Measurements from ENCODE around the gene RASA4B. TPM values are rescaled to one million over a fixed set of nuclear protein-coding genes. Genes with fewer than 3 reads are reported as not detected.
A peak's percentile ranks its signal among the peaks of the same experiment; 100 is the strongest.

RASA4B gene
- total and polyA plus RNA-seq, 9 of the 15 experiments (the other 6 are each of a cell fraction or from before 2014, with no cell fraction given), result 0.01 to 2.9 (median 1.5) TPM; not detected in 1

DNA sequence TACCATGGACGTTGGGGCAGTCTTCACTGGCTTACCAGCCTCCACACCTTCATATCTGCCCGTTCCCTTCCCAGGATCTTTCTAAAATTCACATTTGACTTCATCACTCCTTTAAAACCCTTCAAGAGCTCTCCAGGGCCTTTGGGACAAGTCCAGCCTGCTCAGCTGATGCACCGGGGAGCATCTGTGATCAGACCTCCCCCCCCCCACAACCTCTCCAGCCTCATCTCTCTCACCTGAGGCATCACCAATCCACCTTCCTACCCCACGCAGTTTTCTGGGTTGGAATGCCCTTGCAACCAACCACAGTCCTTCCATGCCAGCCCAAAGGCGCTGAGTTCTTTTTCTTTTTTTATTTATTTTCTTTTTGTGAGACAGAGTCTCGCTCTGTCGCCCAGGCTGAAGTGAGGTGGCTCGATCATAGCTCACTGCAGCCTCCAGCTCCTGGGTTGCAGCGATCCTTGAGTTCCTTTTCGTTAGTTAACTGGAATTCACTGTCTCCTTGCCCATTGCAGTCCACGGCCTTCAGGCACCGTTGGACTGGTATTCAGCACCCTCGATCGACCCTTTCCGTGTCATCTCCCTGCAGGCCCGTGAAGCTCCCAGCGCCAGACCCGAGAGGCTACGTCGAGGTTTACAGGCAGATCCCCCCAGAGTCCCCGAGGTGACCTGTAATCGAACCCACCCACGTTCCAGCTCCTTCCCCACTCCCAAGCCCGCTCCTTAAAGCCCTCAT lies 53.6 kb downstream of the RASA4B start (continued):
- TF ChIP-seq MYC (IDR thresholded peaks at IDR 0.05; ENCODE audit: low read depth, low read length) (no peak), MYC (CRISPR knock-in tag; IDR thresholded peaks at IDR 0.05; ENCODE audit: borderline replicate concordance, low read depth) (peak; percentile 71; the same call in 1 of the 2 replicates), SMAD4 (CRISPR knock-in tag; conservative IDR thresholded peaks at IDR 0.05) (no peak), ZSCAN29 (IDR thresholded peaks at IDR 0.05) (0 out of 2 replicates have a peak, but pooled peaks have one; percentile 30), GATAD2B (IDR thresholded peaks at IDR 0.05; ENCODE audit: borderline replicate concordance) (no peak), U2AF2 (optimal IDR thresholded peaks at IDR 0.05; ENCODE audit: low read depth, low read length) (no peak), ARID2 (IDR thresholded peaks at IDR 0.05) (0 out of 2 replicates have a peak, but pooled peaks have one; percentile 30), NCOA6 (IDR thresholded peaks at IDR 0.05) (peak; percentile 69; the same call in 1 of the 2 replicates), NUFIP1 (IDR thresholded peaks at IDR 0.05; ENCODE audit: partially characterized antibody) (no peak)
- TF ChIP-seq, protein P1, sequence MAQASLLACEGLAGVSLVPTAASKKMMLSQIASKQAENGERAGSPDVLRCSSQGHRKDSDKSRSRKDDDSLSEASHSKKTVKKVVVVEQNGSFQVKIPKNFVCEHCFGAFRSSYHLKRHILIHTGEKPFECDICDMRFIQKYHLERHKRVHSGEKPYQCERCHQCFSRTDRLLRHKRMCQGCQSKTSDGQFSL (CRISPR knock-in tag; IDR thresholded peaks at IDR 0.05), result no peak
- TF ChIP-seq, protein P1 (tag; IDR thresholded peaks at IDR 0.05), result peak in 1 of 2 experiments; percentile 61; a peak in 1 of 4 replicates
